ENCODE data around the gene GNAQ. TPM values are rescaled to one million over a fixed set of nuclear protein-coding genes. Genes with fewer than 3 reads are reported as not detected.

Gene GNAQ
- total and polyA plus RNA-seq, 2 of the 13 experiments (the other 11 are each of a cell fraction or from before 2014, with no cell fraction given), result 16.5 to 17.7 TPM

DNA sequence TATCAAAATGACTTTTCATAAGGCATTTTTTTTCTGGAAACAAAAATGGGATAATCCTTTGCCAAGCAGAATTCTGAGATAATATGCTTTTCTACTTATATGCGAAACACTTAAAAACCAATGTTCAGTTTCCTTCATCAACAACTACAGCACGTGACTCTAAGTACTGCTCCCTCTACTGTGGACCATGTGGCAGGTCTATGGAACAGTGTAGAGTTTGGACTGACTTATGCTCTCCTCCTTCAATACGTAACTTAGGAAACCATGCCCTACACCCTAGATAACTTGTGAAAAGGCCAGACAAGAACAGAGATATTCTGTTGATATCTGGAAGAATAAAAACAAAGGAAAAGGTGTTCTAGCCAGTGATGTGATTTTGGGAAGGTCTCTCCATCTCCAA lies 272.2 kb downstream of the GNAQ start (continued):
- no peak for TF ChIP-seq CCDC6 (CRISPR knock-in tag; IDR thresholded peaks at IDR 0.05)
- no peak for TF ChIP-seq HOXD1 (CRISPR knock-in tag; IDR thresholded peaks at IDR 0.05)
- TF ChIP-seq LCORL (IDR thresholded peaks at IDR 0.05), result no peak
- TF ChIP-seq LCORL (CRISPR knock-in tag; IDR thresholded peaks at IDR 0.05), result no peak

- ATAC-seq (peak; percentile 55; the same call in 2 of the 3 replicates), DNase-seq (ENCODE audit: low spot score) (peak; percentile 13), FAIRE-seq (no peak)
- Histone ChIP-seq H3K9ac (ENCODE audit: insufficient read depth, low read depth, low read length) (no peak overlapping the region), H3K79me2 (ENCODE audit: insufficient read depth, low read length) (no peaks in the 10 kb centered on the region), H3K9me3 (ENCODE audit: low read length) (no peaks in the 10 kb centered on the region), H3K4me2 (ENCODE audit: low read depth, low read length) (no peak overlapping the region), H4K20me1 (ENCODE audit: insufficient read depth, low read length) (no peaks in the 10 kb centered on the region), H3K4me3 (replicated peaks in 1 of 3; ENCODE audit: insufficient read depth in 1 of 3, low read depth in 2 of 3, low read length in 3 of 3) (no peak overlapping the region), H3K27ac (ENCODE audit: extremely low read length, insufficient read depth, low read length) (no peak overlapping the region), H3K27me3 (ENCODE audit: control insufficient read depth in 1 of 2, insufficient read depth in 2 of 2, low read length in 2 of 2) (no peaks in the 10 kb centered on the region), H3K4me1 (ENCODE audit: insufficient read depth, low read length) (no peaks in the 10 kb centered on the region), H2AFZ (ENCODE audit: low read length) (no peak overlapping the region), H3K36me3 (replicated peaks in 1 of 2; ENCODE audit: control insufficient read depth in 1 of 2, insufficient read depth in 2 of 2, low read length in 2 of 2) (no peaks in the 10 kb centered on the region)
- ChIA-PET CTCF (ENCODE audit: low intra/inter-chr PET ratio, low total read pairs) (interaction anchor here (1.3 kb wide), 1 partner anchor 279 kb away, joined by 5 read pairs; no protein-coding TSS in a partner anchor), POLR2A (no interaction called here)
- intact Hi-C loops (cut with micrococcal nuclease; ENCODE audit: unreplicated experiment) (loop anchor here (10.0 kb wide), 1 partner anchor 368 kb away; no protein-coding TSS in a partner anchor), in situ Hi-C loops (cut with HindIII; ENCODE audit: extremely low pct_ligation_motif_present, low pct_unique_long_range_greater_than_20kb) (loop anchor here (10.0 kb wide), 1 partner anchor 302 kb away; no protein-coding TSS in a partner anchor)
- WGBS (ENCODE audit: low lambda C conversion rate), result 91% methylated on average over 1 of the region's 1 CpG
- no TSS peak for BruUV-seq (replicated peaks)
- TF ChIP-seq CTCF (CRISPR knock-in tag; IDR thresholded peaks at IDR 0.05) (peak; percentile 25; the same call in 1 of the 2 replicates), STAG1 (CRISPR knock-in tag; IDR thresholded peaks at IDR 0.05) (peak; percentile 66), CEBPB (IDR thresholded peaks at IDR 0.05; ENCODE audit: borderline replicate concordance, low read depth, low read length) (no peak), RBAK (CRISPR knock-in tag; IDR thresholded peaks at IDR 0.05) (0 out of 2 replicates have a peak, but pooled peaks have one; percentile 15), ZNF691 (CRISPR knock-in tag; IDR thresholded peaks at IDR 0.05; ENCODE audit: borderline replicate concordance, low read depth) (no peak), ZNF12 (CRISPR knock-in tag; IDR thresholded peaks at IDR 0.05) (peak; percentile 99)
Observed at GRCh38 chr9:77756449-77756848, 275.2 kb downstream of the GNAQ start.

Data from HepG2 (cell line).